ENCODE data around the gene SH3BGRL3. TPM values are rescaled to one million over a fixed set of nuclear protein-coding genes. Genes with fewer than 3 reads are reported as not detected.

The SH3BGRL3 gene
- total RNA-seq, 2 donors from 2014 or later: 38.2 to 43.1 TPM

DNA sequence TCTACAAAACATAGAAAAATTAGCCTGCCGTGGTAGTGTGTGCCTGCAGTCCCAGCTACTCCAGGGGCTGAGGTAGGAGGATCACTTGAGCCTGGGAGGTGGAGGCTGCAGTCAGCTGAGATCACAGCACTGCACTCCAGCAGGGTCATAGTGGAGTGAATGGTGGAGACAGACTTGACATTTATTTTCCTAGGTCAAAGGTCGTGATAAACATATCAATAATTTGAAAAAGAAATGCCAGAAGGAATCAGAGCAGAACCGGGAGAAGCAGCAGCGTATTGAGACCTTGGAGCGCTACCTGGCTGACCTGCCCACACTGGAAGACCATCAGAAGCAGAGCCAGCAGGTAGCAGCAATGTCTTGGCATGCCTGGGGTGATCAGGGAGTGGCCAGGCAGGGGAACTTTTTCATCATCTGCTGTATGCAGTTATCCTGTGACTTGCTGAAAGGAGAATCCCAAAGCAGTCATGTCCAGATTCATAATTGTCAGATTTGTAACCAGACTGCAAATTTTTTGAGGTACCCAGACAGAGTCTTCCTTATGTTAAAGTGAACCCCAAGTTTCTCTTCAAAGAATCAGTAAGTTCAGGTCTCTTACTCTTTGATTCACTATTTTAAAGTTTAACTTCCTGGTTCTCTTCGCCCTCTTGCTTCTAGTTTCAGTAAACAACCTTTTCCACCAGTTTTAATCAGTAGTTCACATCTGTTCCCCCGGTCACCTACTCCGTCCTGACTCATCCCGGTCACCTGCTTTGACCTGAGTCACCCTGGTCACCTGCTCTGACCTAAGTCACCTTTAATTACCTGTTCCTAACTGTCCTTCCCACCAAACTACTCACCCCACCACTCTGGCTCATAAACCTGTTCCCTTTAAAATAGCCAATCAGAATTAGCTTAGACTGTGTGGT, 11.3 kb upstream of the SH3BGRL3 start:
- no peaks in the 10 kb centered on the region for H3K9me3 ChIP-seq
- WGBS, 2 donors: 86 to 91% methylated on average over 9 of the region's 9 CpGs
- H3K36me3 ChIP-seq (replicated peaks in 1 of 2; ENCODE audit: insufficient read depth in 1 of 2, low read depth in 2 of 2): peaks cover 0 to 5% of the 10 kb centered on the region in 2 donors
- intact Hi-C loops (cut with DNase I): no loop called here
- H3K27ac ChIP-seq: no peak overlapping the region
- no peaks in the 10 kb centered on the region for H3K4me1 ChIP-seq
- ATAC-seq (no peak), DNase-seq (no peak)
- no peaks in the 10 kb centered on the region for H3K27me3 ChIP-seq
- H3K4me3 ChIP-seq: no peak overlapping the region
- TF ChIP-seq POLR2A (IDR thresholded peaks at IDR 0.05): no peak
- no peak for TF ChIP-seq CTCF (IDR thresholded peaks at IDR 0.05)

GRCh38 chr1:26269198-26269550, 10.7 kb upstream of the SH3BGRL3 start:
- Histone ChIP-seq H3K4me3 (no peak overlapping the region), H3K27me3 (no peaks in the 10 kb centered on the region), H3K36me3 (replicated peaks in 1 of 2; ENCODE audit: insufficient read depth in 1 of 2, low read depth in 2 of 2) (peaks cover 0 to 5% of the 10 kb centered on the region in 2 donors), H3K27ac (no peak overlapping the region), H3K4me1 (no peaks in the 10 kb centered on the region), H3K9me3 (no peaks in the 10 kb centered on the region)
- DNase-seq (no peak), ATAC-seq (no peak)
- 95 to 99% methylated on average over 4 of the region's 4 CpGs for WGBS, 2 donors
- TF ChIP-seq POLR2A (IDR thresholded peaks at IDR 0.05) (no peak), CTCF (IDR thresholded peaks at IDR 0.05) (no peak)
- intact Hi-C loops (cut with DNase I): no loop called here

DNA sequence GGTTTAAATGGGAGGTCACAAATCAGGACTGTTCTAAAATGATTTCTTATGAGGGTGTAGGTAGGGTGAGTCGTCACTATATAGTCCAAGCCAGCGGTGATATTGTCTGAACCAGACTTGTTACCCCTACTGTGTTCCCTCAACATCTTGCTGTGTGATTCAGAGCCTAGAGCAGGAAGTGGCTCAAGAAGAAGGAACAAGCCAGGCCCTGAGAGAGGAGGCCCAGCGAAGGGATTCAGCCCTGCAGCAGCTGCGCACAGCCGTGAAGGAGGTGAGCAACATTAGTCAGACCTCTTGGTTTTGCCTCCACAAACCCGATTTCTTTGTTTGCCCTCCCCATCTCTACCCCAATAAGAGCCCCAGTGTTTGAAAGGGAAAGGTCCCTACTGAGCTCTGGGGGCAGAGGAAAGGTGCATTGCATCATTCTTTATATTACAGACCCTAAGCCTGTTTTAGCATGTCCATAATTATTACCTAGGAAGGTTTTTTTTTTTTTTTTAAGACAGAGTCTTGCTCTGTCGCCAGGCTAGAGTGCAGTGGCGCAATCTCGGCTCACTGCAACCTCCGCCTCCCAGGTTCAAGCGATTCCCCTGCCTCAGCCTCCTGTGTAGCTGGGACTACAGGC, 5.0 kb upstream of the SH3BGRL3 start:
- no peak overlapping the region for H3K4me3 ChIP-seq
- peak overlapping the region in 3 of 4 donors; percentile 95 to 97 (median 95) for H3K27ac ChIP-seq
- 70 to 80% methylated on average over 11 of the region's 11 CpGs for WGBS, 2 donors
- TF ChIP-seq POLR2A (IDR thresholded peaks at IDR 0.05) (no peak), CTCF (IDR thresholded peaks at IDR 0.05) (no peak)
- DNase-seq (no peak), ATAC-seq (no peak)
- H3K4me1 ChIP-seq: peaks cover 44% of the 10 kb centered on the region
- intact Hi-C loops (cut with DNase I): loop anchor here (5.0 to 10.0 kb wide), 2 partner anchors 42 to 130 kb away; partner anchors contain the start of gene CD52
- no peaks in the 10 kb centered on the region for H3K9me3 ChIP-seq
- no peaks in the 10 kb centered on the region for H3K27me3 ChIP-seq
- H3K36me3 ChIP-seq (replicated peaks in 1 of 2; ENCODE audit: insufficient read depth in 1 of 2, low read depth in 2 of 2): peaks cover 0 to 3% of the 10 kb centered on the region in 2 donors

- Histone ChIP-seq H3K4me3 (no peak overlapping the region), H3K36me3 (replicated peaks in 1 of 2; ENCODE audit: insufficient read depth in 1 of 2, low read depth in 2 of 2) (no peaks in the 10 kb centered on the region), H3K27ac (peak overlapping the region; percentile 84 to 97 (median 95)), H3K4me1 (peaks cover 49% of the 10 kb centered on the region), H3K27me3 (no peaks in the 10 kb centered on the region), H3K9me3 (no peaks in the 10 kb centered on the region)
- peak; percentile 62 for ATAC-seq
- TF ChIP-seq CTCF (IDR thresholded peaks at IDR 0.05) (peak; percentile 73 to 96 (median 94)), POLR2A (IDR thresholded peaks at IDR 0.05) (peak in 2 of 3 donors; percentile 32 to 43)
- peak; percentile 87 to 90 (median 89) for DNase-seq
- 23 to 27% methylated on average over 3 of the region's 3 CpGs for WGBS, 2 donors
- intact Hi-C loops (cut with DNase I): loop anchor here (10.0 kb wide), 1 partner anchor 129 kb away; no protein-coding TSS in a partner anchor
Observed at GRCh38 chr1:26275580-26276431, 4.1 kb upstream of the SH3BGRL3 start.

Data from body of pancreas (tissue), 4 donors.